ENCODE results near the gene MTFR1L. TPM values are rescaled to one million over a fixed set of nuclear protein-coding genes. Genes with fewer than 3 reads are reported as not detected.
A peak's percentile ranks its signal among the peaks of the same experiment; 100 is the strongest.

The MTFR1L gene
- total RNA-seq, 2 experiments from 2014 or later: 25.5 to 28.0 TPM

- peak overlapping the region; percentile 44 to 47 for H3K27ac ChIP-seq (ENCODE audit: low read depth in 1 of 2, low read length in 2 of 2)
- peak overlapping the region; percentile 85 for H3K4me3 Mint-ChIP-seq
- H3K27me3 Mint-ChIP-seq: no peaks in the 10 kb centered on the region
- peaks cover 67% of the 10 kb centered on the region for H3K4me1 ChIP-seq (ENCODE audit: insufficient read depth, low read length)
- TF ChIP-seq CTCF (IDR thresholded peaks at IDR 0.05): peak; percentile 75
- no peak overlapping the region for H3K4me3 ChIP-seq (ENCODE audit: low read length)
- H3K9me3 Mint-ChIP-seq: no peaks in the 10 kb centered on the region
- intact Hi-C loops (cut with DNase I, micrococcal nuclease): loop anchor here (1.0 to 5.0 kb wide), 7 partner anchors 22 to 255 kb away; partner anchors contain the start of gene LDLRAP1 (in 1 of the 2)
- H3K36me3 Mint-ChIP-seq (ENCODE audit: low read depth): peaks cover 6% of the 10 kb centered on the region
- DNase-seq: peak; percentile 75 to 92 (median 82)
- peaks cover 67% of the 10 kb centered on the region for H3K4me1 Mint-ChIP-seq (ENCODE audit: low read depth)
- ATAC-seq (ENCODE audit: poor library complexity): peak; percentile 65
- H3K27me3 ChIP-seq (ENCODE audit: control insufficient read depth in 1 of 2, insufficient read depth in 2 of 2, low read length in 2 of 2): no peaks in the 10 kb centered on the region
- ChIA-PET CTCF (interaction anchor here (1.2 to 2.0 kb wide), 6 partner anchors 10 to 188 kb away, joined by 3 to 10 read pairs (median 4); no protein-coding TSS in a partner anchor), POLR2A (interaction anchor here (0.7 to 6.5 kb wide), 8 partner anchors 22 to 231 kb away, joined by 3 to 44 read pairs (median 4); no protein-coding TSS in a partner anchor)
- H3K36me3 ChIP-seq (ENCODE audit: insufficient read depth, low read length): peaks cover under 1% of the 10 kb centered on the region
- H3K9me3 ChIP-seq (ENCODE audit: control insufficient read depth in 1 of 2, insufficient read depth in 1 of 2, low read length in 2 of 2): no peaks in the 10 kb centered on the region
- H3K27ac Mint-ChIP-seq: peak overlapping the region; percentile 89
Observed at GRCh38 chr1:25796811-25797458, 22.8 kb upstream of the MTFR1L start.

GRCh38 chr1:25797939-25798338, 21.8 kb upstream of the MTFR1L start:
- H3K27ac Mint-ChIP-seq: peak overlapping the region; percentile 89
- DNase-seq: peak in 5 of 14 experiments; percentile 21 to 63 (median 54)

More at GRCh38 chr1:25797939-25798338, 21.8 kb upstream of the MTFR1L start:
- Histone ChIP-seq H3K4me3 (ENCODE audit: low read length) (no peak overlapping the region), H3K9me3 (ENCODE audit: control insufficient read depth in 1 of 2, insufficient read depth in 1 of 2, low read length in 2 of 2) (no peaks in the 10 kb centered on the region), H3K27me3 (ENCODE audit: control insufficient read depth in 1 of 2, insufficient read depth in 2 of 2, low read length in 2 of 2) (no peaks in the 10 kb centered on the region), H3K36me3 (ENCODE audit: insufficient read depth, low read length) (no peaks in the 10 kb centered on the region), H3K27ac (ENCODE audit: low read depth in 1 of 2, low read length in 2 of 2) (peak overlapping the region in 1 of 2 donors; percentile 30), H3K4me1 (ENCODE audit: insufficient read depth, low read length) (peaks cover 77% of the 10 kb centered on the region)
- H3K27me3 Mint-ChIP-seq: no peaks in the 10 kb centered on the region
- intact Hi-C loops (cut with DNase I, micrococcal nuclease): loop anchor here (2.0 to 5.0 kb wide), 5 partner anchors 23 to 256 kb away; partner anchors contain the start of gene LDLRAP1 (in 1 of the 2)
- CTCF ChIA-PET: interaction anchor here (0.6 to 1.9 kb wide), 8 partner anchors 12 to 189 kb away, joined by 3 to 10 read pairs (median 3); no protein-coding TSS in a partner anchor
- peaks cover 77% of the 10 kb centered on the region for H3K4me1 Mint-ChIP-seq (ENCODE audit: low read depth)
- peak overlapping the region; percentile 69 for H3K4me3 Mint-ChIP-seq
- ATAC-seq (ENCODE audit: poor library complexity): no peak
- POLR2A ChIA-PET: interaction anchor here (1.3 to 6.5 kb wide), 6 partner anchors 22 to 189 kb away, joined by 3 to 44 read pairs (median 8); partner anchors contain the start of genes MAN1C1 and MTFR1L
- H3K9me3 Mint-ChIP-seq: no peaks in the 10 kb centered on the region
- H3K36me3 Mint-ChIP-seq (ENCODE audit: low read depth): peaks cover 4% of the 10 kb centered on the region
- TF ChIP-seq CTCF (IDR thresholded peaks at IDR 0.05): peak; percentile 48

Measured in CD4-positive, alpha-beta T cell (primary cell).